AG09309 (cell line): ENCODE results near the gene PIBF1.
"Not testable (repeated sequence)": the region's sequence is repeated elsewhere in the genome, so short reads cannot be mapped to it uniquely, and the experiment has no call there.

Source experiments
- DNase-seq: peaks from one replicate; pipeline ENCODE4 v3.0.0-alpha.2; 2010; ENCODE audit warnings: low read depth
- H3K4me3 ChIP-seq: 2 replicates; pipeline ENCODE4 v1.5.1; 2011; ENCODE audit warnings: mild to moderate bottlenecking, low read depth, low read length, moderate library complexity; ENCODE audit not compliant: control insufficient read depth
- TF ChIP-seq, protein P1 (sequence below): IDR thresholded peaks from 2 replicates; pipeline ENCODE4 v1.5.1; 2011; ENCODE audit warnings: mild to moderate bottlenecking, low read depth, low read length, inconsistent platforms; ENCODE audit not compliant: insufficient read depth, control insufficient read depth; ENCODE audit errors: missing control alignments

PIBF1 gene

DNA sequence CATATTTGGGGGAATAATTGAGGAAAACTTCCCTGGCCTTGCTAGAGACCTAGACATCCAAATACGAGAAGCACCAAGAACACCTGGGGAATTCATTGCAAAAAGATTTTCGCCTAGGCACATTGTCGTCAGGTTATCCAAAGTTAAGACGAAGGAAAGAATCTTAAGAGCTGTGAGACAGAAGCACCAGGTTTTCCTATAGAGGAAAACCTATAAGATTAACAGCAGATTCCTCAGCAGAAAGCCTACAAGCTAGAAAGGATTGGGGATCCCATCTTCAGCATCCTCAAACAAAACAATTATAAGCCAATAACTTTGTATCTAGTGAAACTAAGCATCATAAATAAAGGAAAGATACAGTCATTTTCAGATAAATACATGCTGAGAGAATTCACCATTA, 114.9 kb downstream of the PIBF1 start:
- no peak for DNase-seq
- no peak overlapping the region for H3K4me3 ChIP-seq
- TF ChIP-seq, protein P1, sequence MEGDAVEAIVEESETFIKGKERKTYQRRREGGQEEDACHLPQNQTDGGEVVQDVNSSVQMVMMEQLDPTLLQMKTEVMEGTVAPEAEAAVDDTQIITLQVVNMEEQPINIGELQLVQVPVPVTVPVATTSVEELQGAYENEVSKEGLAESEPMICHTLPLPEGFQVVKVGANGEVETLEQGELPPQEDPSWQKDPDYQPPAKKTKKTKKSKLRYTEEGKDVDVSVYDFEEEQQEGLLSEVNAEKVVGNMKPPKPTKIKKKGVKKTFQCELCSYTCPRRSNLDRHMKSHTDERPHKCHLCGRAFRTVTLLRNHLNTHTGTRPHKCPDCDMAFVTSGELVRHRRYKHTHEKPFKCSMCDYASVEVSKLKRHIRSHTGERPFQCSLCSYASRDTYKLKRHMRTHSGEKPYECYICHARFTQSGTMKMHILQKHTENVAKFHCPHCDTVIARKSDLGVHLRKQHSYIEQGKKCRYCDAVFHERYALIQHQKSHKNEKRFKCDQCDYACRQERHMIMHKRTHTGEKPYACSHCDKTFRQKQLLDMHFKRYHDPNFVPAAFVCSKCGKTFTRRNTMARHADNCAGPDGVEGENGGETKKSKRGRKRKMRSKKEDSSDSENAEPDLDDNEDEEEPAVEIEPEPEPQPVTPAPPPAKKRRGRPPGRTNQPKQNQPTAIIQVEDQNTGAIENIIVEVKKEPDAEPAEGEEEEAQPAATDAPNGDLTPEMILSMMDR: no peak

DNA sequence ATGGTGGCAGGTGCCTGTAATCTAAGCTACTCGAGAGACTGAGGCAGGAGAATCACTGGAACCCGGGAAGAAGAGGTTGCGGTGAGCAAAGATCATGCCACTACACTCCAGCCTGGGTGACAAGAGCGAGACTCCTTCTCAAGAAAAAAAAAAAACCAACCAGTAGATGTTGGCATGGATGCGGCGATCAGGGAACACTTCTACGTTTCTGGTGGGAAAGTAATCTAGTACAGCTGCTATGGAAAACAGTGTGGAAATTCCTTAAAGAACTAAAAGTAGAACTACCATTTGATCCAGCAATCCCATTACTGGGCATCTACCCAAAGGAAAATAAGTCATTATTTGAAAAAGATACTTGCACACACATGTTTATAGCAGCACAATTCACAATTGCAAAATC, 119.6 kb downstream of the PIBF1 start:
- not testable (repeated sequence) for DNase-seq

DNA sequence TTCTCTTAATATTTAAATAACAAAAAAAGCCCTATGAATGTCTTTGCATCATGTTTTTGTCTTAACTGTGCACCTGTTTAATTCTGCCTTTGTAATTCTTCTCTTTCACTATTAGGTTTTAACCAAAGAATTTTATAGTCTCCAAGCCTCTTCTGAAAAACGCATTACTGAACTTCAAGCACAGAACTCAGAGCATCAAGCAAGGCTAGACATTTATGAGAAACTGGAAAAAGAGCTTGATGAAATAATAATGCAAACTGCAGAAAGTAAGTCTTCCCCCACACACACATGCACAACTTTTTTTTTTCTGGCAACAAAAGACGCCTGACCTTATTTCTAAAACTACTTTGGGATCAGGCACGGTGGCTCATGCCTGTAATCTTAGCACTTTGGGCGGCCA, 126.5 kb downstream of the PIBF1 start:
- H3K4me3 ChIP-seq: no peak overlapping the region
- no peak for DNase-seq
- TF ChIP-seq, protein P1: no peak

More for the DNA sequence above, 119.6 kb downstream of the PIBF1 start:
- H3K4me3 ChIP-seq: not testable (repeated sequence)

DNA sequence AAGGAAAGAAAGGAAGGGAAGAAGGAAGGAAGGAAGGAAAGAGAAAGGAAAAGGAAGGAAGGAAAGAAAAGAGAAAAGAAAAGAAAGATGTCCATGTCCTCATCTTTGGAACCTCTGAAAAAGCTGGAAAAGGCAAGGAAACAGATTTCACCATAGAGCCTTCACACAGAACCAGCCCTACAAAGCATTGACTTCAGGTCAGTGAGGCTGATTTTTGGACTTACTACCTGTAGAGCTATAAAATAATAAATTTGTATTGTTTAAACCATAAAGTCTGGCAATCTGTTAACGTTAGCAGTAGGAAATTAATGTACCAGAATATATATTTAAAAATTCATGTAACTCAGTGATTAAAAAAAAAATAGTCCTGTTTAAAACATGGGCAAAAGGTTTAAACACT, 130.0 kb downstream of the PIBF1 start:
- H3K4me3 ChIP-seq: no peak overlapping the region
- TF ChIP-seq, protein P1: no peak
- DNase-seq: no peak

DNA sequence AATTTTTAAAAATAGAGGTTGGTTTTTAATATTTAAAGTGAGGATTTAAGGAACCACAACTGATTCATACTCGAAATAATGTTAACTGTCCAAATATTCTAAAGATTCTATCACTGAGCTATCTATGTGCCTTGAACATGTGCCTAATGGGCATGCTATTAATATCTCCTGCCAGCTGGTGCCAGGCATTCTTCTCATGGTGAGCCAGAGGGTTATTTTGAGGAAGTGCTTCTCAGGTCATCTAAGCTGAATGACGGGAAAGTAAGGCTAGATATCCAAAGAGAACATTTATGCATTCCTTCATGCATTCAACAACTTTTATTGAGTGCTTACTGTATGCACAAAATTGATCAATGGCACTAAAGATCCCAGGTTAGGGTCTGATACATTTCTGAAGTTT, 138.2 kb downstream of the PIBF1 start:
- TF ChIP-seq, protein P1: no peak
- H3K4me3 ChIP-seq: no peak overlapping the region
- DNase-seq: no peak

DNA sequence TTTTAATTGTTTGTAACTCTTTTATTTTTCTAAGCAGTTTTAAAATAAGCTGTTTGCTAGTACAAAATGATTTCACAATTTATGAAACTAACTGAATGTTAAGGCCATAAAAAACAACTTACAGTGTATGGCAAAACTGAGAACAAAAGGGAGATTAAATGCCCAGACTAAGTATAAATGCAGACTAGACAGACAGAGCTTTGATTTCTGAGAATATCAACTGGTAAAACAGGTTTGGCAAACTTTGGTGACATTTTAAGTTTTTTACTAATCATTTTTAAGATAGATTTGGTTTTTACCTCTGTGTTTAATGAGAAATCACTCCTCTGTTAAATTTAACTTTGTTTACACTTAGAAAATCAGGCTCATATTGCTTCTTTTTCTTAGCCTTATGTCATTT, 149.4 kb downstream of the PIBF1 start:
- H3K4me3 ChIP-seq: no peak overlapping the region
- no peak for DNase-seq
- TF ChIP-seq, protein P1: no peak

DNA sequence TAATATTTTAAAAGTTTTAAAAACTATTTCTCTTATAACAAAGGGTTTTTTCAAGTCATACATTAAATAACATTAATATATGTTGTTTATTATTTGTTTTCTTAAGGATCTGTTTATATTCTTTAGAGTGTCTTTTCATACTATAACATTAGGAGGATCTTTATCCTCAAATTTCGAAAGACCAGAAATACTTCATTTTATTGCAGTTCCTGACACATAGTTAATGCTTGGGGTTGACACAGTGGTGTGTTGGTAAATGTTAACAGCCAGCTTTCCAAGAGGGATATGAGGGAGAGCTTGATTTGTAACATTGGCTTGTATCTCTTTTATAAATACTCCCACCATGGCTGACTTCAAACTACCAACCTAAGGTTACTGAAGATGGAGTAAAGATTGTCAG, 150.3 kb downstream of the PIBF1 start:
- DNase-seq: no peak
- H3K4me3 ChIP-seq: no peak overlapping the region
- TF ChIP-seq, protein P1: no peak

DNA sequence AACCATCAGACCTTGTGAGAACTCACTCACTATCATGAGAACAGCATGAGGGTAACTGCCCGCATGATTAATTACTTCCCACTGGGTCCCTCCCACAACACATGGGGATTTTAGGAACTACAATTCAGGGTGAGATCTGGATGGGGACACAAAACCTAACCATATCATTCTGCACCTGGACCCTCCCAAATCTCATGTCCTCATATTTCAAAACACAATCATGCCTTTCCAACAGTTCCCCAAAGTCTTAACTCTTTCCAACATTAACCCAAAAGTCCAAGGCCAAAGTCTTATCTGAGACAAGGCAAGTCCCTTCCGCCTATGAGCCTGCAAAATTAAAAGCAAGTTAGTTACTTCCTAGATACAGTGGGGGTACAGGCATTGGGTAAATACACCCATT, 164.3 kb downstream of the PIBF1 start:
- H3K4me3 ChIP-seq, DNase-seq: not testable (repeated sequence)
